IPS-18c (cell line): ENCODE measurements around the gene CNOT11.
"Not testable (repeated sequence)": the region's sequence is repeated elsewhere in the genome, so short reads cannot be mapped to it uniquely, and the experiment has no call there.

ENCODE experiments used
- H3K4me3 ChIP-seq: 2 replicates; pipeline ENCODE4 v1.7.0; 2013; ENCODE audit warnings: low read depth, mild to moderate bottlenecking, low read length, moderate library complexity; ENCODE audit not compliant: insufficient read depth
- H3K9me3 ChIP-seq: one replicate; pipeline ENCODE4 v1.6.1; 2013; ENCODE audit warnings: mild to moderate bottlenecking, low read length, moderate library complexity; ENCODE audit not compliant: control insufficient read depth, insufficient read depth

The CNOT11 gene

GRCh38 chr2:101240694-101241093, 12.0 kb upstream of the CNOT11 start:
- not testable (repeated sequence) for H3K9me3 ChIP-seq, H3K4me3 ChIP-seq

GRCh38 chr2:101241158-101241557, 11.5 kb upstream of the CNOT11 start:
- H3K9me3 ChIP-seq, result no peaks in the 10 kb centered on the region
- H3K4me3 ChIP-seq, result no peak overlapping the region

GRCh38 chr2:101244373-101244772, 8.3 kb upstream of the CNOT11 start:
- not testable (repeated sequence) for H3K4me3 ChIP-seq

GRCh38 chr2:101244899-101245298, 7.8 kb upstream of the CNOT11 start:
- not testable (repeated sequence) for H3K4me3 ChIP-seq, H3K9me3 ChIP-seq

More at GRCh38 chr2:101244373-101244772, 8.3 kb upstream of the CNOT11 start:
- H3K9me3 ChIP-seq, result not testable (repeated sequence)

GRCh38 chr2:101245468-101245867, 7.2 kb upstream of the CNOT11 start:
- not testable (repeated sequence) for H3K9me3 ChIP-seq

GRCh38 chr2:101248756-101249155, 3.9 kb upstream of the CNOT11 start:
- H3K4me3 ChIP-seq, H3K9me3 ChIP-seq: not testable (repeated sequence)

More at GRCh38 chr2:101245468-101245867, 7.2 kb upstream of the CNOT11 start:
- H3K4me3 ChIP-seq, result not testable (repeated sequence)

- Histone ChIP-seq H3K9me3 (no peaks in the 10 kb centered on the region), H3K4me3 (no peak overlapping the region)
These were observed 2.9 kb upstream of the CNOT11 start for GRCh38 chr2:101249826-101250225.

- H3K4me3 ChIP-seq, result peak overlapping the region; percentile 51; the same call in 1 of the 2 replicates
- not testable (repeated sequence) for H3K9me3 ChIP-seq
These were observed 1.4 kb upstream of the CNOT11 start for GRCh38 chr2:101251246-101251781.

- H3K4me3 ChIP-seq, result peak overlapping the region; percentile 51; the same call in 1 of the 2 replicates
- no peaks in the 10 kb centered on the region for H3K9me3 ChIP-seq
These were observed 760 bp upstream of the CNOT11 start for GRCh38 chr2:101251844-101252407.

- Histone ChIP-seq H3K9me3 (no peaks in the 10 kb centered on the region), H3K4me3 (peak overlapping the region; percentile 96)
These were observed 472 bp downstream of the CNOT11 start for GRCh38 chr2:101253013-101253702.

- H3K4me3 ChIP-seq, result peak overlapping the region; percentile 96
- no peaks in the 10 kb centered on the region for H3K9me3 ChIP-seq
These were observed 1.2 kb downstream of the CNOT11 start for GRCh38 chr2:101253703-101254450.

GRCh38 chr2:101255501-101255900, 2.8 kb downstream of the CNOT11 start:
- Histone ChIP-seq H3K4me3 (no peak overlapping the region), H3K9me3 (no peaks in the 10 kb centered on the region)

GRCh38 chr2:101256316-101256715, 3.6 kb downstream of the CNOT11 start:
- H3K4me3 ChIP-seq, result no peak overlapping the region
- no peaks in the 10 kb centered on the region for H3K9me3 ChIP-seq

- no peaks in the 10 kb centered on the region for H3K9me3 ChIP-seq
- no peak overlapping the region for H3K4me3 ChIP-seq
These were observed 6.1 kb downstream of the CNOT11 start for GRCh38 chr2:101258804-101259203.

GRCh38 chr2:101262142-101262541, 9.5 kb downstream of the CNOT11 start:
- no peaks in the 10 kb centered on the region for H3K9me3 ChIP-seq
- H3K4me3 ChIP-seq, result no peak overlapping the region

- no peak overlapping the region for H3K4me3 ChIP-seq
- H3K9me3 ChIP-seq, result no peaks in the 10 kb centered on the region
These were observed 10.7 kb downstream of the CNOT11 start for GRCh38 chr2:101263377-101263800.

- H3K9me3 ChIP-seq, result no peaks in the 10 kb centered on the region
- H3K4me3 ChIP-seq, result no peak overlapping the region
These were observed 11.8 kb downstream of the CNOT11 start for GRCh38 chr2:101264360-101264939.
